ENCODE data around the gene GPX2.

The GPX2 gene

DNA sequence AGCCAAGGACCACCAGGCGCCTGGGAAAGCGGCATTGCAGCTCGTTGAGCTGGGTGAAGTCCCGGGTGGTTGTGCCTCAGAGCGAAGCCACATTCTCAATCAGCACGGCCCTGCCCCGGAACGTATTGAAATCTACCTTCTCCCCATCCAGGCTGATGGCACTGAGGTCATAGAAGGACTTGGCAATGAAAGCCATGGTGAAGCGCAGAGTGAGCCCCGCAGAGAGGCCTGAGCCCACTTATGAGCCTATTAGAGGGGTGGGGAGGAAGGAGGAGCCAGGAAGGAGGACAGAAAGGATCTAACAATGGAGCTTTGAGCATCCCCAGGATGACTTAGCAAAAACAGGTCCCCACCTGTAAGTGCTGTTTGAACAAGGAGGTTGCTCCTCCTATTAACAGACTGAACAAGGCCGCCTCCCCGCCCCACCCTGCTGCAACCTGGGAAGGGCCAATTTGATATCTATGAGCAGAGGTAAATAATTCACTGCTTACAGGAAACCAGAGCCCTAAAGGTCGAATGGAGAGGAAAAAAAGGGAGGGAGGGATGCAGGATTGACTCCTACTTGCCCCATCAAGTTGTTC, at the start of gene GPX2:
Gene GPX2 (minus strand): TSS at position 215 of the 581 bp plus-strand sequence. CDS start 19 bp downstream, at position 196.
- no peak for DNase-seq

DNA sequence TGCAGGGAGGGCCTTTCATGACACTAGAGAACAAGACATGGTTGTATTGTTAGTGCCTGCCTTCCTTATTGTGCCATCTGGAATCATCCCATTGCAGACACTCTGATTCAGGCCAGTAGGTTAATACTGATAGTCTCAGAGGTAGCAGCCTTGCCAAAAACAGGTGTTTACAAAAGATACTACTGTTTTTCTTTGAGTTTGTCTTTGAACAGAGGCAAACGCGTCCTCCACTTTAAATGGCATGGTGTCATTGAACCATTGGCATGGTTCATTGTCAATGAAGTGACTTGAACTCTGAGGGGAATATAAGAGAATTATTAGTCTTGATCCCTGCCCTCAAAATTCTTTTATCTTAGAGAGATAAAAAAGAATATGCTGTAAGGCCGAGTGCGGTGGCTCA, 48.4 kb upstream of the GPX2 start:
- no peak for DNase-seq

DNA sequence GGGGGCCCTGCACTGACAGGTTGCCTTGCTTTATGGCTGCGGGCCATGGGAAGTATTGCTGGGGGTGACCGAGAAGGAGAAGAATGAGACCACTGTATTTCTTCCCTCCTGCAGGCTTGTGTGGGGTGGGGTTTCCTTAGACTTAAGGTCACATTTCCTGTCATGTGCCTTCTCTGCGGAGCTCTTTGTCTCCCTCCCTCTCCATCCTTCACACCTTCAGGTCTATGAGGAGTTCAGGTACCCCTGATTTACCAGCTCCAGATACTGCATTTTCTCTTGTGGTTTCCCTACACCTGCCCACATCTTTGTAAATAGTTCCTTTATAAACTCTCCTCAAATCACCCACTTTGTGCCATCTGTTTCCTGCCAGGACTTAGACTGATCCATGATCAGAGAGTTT, 47.8 kb upstream of the GPX2 start:
- DNase-seq: peak; percentile 42

DNA sequence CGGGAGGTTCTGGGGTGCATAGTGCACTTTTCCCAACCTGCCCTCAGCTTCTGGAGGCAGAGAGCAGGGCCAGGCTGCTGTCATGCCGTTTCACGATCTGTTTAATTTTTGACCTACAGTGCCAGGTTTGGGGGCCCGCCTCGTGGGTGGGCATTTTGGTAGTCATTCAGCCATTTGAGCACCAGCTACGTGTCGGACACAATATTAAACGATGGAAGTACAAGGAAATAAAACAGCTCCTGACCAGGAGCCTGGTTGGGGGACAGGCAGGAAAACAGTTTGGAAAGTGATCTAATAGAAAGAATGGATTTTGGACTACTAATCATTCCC, 44.9 kb upstream of the GPX2 start:
- no peak for DNase-seq

DNA sequence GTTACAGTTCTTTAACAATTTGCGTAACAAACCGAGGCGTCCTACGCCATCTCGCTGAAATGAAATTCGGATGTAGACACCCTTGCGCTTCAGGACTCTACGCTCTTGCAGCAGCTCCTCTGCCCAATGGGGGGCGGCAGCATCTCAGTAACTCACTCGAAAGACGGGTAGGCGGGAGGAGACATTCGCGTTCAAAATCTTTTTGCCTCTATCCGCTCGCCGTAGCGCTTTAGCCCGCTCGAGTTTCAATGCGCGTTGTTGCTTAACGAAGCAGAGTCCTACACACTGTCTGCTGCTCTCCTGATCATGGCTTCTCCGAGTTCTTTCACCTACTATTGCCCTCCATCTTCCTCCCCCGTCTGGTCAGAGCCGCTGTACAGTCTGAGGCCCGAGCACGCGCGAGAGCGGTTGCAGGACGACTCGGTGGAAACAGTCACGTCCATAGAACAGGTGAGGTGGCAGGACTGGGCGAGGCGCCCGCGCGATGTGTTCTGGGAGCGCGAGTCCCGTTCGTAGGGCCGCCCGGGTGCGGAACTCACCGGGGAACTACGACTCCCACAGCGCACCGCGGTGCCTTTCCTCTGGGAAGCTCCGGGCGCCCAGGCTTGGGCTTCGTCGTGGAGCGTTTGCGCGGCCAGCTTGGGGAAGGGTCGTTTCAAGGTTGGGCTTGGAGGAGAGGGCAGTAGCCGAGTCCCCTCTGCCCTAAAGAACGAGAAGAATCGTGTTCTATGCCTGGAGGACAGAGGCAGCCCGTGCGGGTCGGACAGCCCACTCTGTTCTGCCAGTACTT, 44.3 kb upstream of the GPX2 start, which contains the start of gene FNTB:
Gene FNTB (plus strand): TSS at position 248 of the 790 bp plus-strand sequence. CDS start 59 bp downstream, at position 307.
- peak; percentile 92 for DNase-seq

DNA sequence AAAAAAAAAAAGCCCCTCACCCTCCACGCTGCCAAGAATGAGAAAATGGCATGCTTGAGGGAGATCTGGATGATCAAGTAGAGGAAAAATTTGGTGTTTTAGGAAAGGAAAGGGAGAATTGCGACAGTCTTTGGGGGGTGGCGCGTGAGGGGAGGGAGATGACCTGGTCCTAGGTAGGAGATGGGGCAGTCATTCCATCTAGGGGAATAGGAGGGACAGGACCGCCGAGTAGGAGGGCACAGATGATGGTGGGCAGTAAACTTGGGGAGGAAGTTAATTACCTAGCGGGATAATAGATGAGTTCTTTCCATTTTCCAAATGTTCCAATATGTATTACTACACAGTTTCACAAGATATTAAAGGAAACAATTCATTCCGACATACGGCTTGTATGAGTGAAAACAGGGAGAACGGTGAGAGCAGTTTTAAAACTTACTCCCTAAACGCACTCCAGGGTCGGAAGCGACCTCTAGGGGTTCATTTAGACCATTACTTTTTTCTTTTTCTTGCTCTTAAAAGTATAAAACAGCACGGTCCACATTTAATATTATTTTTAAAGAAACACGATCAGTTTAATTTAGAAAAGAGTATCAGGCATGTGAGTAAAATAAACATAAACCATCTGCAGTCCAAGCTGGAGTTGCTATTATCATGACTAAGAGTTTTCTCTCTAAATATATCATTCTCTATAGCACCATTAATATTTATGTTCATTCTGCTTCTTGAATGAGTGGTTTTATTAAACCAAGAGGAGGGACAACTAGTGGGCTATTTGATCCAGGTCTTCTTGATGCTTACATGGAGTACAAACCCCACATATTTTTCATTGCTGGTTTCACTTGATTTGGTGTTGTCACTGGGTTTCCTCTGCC, 41.1 kb upstream of the GPX2 start:
- peak; percentile 25 for DNase-seq

DNA sequence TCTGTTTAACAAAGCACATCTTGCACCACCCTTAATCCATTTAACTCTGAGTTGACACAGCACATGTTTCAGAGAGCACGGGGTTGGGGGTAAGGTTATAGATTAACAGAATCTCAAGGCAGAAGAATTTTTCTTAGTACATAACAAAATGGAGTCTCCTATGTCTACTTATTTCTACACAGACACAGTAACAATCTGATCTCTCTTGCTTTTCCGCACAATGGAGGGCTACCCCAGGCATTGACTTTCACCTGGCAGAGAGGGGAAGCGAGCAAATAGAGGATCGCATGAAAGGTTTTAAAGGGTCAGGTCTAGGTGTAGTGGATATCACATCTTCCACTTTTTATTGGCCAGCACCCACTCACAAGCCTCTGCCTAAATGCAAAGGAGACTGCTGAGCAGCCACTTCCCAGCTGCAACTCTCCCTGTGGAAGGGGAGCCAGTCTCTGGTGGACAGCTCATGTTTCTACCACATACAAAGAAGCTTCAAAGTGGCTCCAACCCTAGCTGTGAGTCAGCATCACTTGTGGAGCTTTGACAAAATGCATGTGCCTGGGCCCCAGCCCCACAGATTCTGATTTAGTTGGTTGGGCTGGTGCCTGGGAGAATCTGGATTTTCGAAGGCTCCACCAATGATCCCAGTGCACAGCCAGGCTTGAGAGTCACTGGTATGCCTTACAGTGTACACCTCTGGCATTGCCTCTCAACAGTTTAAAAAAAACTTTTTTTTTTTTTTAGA, 37.0 kb upstream of the GPX2 start:
- DNase-seq: no peak

DNA sequence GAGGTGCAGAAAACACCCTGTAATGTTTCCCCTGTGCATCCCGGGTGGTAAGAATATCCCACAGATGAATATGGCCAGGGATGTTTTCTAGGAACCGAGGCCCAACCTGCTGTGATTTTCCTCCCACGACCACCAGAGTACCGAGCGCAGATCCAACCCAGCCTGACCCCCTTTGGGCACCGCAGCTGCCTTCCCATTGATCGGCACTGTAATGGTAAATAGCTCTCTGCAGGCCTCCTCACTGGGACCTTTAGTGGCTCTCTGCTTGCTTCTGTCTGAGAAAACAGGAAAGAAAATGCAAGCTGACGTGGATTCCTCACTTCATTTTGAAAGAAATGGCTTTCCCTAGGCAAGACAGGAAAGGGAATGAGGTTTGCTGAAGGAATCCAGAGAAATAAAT, 32.0 kb upstream of the GPX2 start:
- DNase-seq: no peak

DNA sequence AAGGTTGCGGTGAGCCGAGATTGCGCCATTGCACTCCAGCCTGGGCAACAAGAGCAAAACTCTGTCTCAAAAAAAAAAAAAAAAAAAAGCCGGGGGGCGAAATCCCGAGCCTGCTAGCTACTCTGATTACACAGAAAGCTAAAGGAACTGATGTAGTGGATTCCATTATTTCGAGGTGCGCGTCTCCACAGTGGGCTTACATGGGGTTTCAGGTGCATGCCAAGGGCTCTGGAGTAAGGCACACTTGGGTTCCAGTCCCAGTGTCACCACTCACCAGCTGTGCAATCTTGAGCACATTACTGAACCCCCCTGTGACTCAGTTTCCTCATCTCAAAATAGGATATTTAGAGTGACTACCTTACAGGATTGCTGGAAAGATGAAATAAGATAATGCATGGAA, 31.3 kb upstream of the GPX2 start:
- DNase-seq: no peak

DNA sequence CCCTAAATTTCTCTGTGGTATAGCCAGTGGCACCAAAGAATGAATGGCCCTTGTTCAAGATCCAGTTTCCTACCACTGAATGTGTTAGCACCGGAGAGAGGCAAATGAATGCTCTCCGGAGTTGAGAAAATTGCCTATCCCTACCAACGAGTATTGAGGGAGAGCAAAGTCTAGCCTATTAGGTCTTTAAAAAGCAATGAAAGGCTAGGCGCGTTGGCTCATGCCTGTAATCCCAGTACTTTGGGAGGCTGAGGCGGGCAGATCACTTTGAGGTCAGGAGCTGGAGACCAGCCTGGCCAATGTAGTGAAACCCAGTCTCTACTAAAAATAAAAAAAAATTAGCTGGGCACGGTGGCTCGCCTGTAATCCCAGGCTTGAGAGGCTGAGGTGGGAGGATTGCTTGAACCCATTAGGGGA, 30.5 kb upstream of the GPX2 start:
- no peak for DNase-seq

DNA sequence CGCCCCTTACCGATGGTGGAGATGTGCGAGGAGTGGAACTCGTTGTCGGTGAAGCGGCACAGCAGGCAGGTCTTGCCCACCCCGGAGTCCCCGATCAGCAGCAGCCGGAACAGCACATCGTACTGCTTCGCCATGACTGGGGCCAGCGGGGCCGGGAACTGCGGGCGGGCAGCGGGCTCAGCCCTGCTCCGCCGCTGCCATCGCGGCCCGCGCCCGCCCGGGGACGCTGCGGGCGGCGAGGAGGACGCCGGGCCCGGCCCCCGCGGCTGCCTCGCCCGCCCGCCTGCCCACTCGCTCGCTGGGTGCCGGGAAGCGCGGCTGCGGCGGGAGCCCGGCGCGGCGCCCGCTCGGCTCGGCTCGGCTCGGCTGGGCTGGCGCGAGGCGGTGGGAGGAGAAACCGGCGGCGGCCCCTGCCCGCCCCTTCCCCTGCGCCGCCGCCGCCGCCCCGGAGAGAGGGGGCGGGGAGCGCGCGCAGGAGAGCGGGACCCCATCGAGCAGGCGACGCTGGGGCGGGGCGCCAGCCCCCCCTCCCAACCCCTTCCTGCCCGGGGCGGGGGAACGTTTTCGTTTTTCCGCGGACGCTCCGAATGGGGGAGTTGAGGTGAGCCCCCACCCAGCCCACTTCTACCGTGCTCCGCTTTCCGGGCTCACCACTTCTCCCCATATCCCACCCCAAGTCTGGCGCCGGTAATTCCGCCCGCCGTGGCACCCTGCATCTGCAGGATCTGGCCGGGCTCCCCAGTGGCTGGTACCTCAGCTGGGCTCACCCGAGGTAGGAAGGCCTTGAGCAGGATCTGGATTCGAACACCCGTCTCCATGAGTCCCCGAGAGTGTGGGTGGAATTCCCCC, 29.6 kb upstream of the GPX2 start, which contains the start of gene RAB15:
Gene RAB15 (minus strand): TSS at position 394 of the 849 bp plus-strand sequence. CDS start 260 bp downstream, at position 134.
- DNase-seq: peak; percentile 59

DNA sequence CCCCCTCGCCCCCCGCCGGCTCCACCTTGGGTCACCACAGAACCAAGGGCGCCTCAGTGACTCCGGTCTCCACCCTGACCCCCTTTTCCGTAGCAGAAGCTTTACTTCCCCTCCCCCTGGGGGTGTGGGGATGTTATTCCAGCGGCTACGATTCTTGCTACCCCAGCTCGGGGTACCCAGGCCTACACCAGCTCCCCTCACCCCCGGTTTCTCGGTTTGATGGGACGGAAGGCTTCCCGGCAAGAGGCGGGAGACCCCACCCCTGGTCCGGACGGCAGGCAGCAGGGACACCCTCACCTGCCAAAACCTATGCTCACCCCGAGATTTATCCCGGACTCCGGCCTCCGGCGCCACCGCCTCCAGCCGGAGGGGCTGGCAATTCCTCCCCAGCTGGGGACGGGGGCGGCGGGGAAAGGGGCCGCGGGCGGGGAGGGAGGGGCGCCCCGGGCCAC, 29.0 kb upstream of the GPX2 start:
- DNase-seq: no peak

DNA sequence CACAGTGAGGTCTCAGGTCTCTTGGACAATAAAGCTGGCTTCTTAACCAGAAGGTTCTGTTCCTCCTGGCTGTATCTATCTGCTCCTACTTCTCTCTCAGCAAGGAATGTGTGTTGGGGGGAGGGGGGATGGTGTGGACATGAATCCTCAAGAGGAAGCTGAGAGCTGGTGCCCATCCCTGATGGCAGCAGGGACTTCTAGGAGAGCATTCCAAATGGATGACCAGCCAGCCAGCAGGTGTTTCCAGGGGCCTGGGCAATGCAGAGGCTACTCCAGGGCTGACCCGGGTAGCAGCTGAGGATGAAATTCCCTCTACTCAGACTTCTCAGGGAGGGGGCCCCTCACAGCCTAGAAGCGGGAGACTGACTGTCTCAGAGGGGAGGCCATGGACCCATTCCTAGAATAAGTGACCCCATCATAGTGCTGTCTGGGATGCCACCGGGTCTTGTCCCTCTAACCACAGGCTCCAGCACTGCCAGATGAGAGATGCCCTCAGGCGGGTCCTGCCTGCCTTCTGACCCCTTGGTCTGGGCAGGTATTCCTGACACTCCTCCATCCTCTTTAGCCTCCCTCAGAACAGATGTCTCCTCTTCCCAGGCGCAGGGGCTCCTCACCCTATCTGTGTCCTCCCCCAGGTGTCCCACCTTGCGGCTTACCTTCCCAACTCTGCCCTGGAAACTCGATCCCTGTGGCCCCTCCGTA, 28.4 kb upstream of the GPX2 start:
- DNase-seq: no peak

DNA sequence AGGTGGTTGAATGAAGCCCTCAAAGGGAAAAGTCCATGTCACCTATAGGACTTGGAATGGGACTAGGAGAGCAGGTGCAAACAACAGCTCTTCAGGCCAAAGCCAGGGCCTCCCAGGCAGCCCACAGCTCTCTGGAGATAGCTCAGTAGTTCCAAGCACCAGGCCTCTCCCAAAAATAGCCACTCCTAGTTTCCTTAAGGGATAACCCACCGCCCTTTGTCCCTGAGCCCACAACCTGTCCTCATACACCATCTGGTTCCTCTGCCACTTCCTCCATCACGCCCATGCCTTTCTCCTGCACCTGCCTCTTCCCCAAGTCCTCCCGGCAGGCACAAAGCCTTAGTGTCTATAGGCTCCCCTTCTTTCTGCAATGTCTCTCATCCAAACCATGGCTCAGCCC, 27.5 kb upstream of the GPX2 start:
- peak; percentile 18 for DNase-seq

DNA sequence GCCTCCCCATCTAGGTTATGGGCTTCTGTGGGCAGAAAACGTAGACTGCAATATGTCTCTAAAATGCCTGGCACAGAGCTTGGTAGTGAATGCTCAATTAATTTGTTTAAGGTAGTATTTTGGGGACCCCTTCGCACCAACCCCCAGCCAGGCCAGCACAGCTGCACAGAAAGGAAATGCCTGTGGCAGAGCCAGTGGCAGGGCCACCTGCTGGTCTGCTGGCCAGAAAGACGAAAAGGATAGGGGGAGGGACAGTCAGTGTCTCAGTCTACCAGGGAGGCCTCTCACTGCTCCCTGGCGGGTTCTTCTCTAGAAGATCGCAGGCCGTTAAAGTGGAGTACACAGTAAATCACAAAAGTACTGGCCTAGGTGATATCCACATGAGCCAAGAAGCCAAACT, 26.1 kb upstream of the GPX2 start:
- DNase-seq: no peak

DNA sequence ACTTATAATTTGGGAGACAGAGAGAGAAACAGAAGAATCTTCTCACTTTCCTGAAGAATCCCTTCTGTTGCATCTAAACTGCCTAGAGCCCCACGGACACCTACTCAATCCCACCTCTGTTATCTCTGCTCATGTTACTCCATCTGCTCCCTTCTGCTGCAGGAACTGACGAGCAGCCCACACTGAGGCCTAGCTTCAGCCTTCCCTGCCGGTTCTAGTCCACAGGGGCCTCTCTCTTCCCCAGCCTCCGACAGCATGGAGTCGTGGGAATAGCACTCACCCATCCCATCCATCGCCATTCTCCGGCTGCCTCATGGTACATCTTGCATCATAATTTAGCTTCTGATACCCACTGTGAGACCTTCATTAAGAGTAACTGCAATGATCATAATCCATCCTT, 25.6 kb upstream of the GPX2 start:
- DNase-seq: no peak

DNA sequence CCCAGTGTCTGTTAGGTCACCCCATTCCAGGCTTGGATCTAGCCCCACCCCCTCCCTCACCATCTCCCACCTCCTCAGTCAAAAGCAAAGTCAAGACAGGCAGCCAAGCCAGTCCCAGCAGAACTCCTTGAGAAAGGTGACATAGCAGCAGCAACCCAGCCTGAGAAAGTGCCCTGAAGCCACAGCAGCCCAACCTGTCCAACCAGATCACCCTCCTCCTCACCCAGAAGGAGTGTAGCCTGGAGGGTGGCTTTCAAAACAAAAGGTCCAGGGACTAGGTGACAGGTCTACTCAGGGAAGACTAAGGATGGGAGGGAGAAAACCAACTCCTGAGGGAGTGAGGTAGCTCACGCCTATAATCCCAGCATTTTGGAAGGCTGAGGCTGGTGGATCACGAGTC, 24.4 kb upstream of the GPX2 start:
- no peak for DNase-seq

DNA sequence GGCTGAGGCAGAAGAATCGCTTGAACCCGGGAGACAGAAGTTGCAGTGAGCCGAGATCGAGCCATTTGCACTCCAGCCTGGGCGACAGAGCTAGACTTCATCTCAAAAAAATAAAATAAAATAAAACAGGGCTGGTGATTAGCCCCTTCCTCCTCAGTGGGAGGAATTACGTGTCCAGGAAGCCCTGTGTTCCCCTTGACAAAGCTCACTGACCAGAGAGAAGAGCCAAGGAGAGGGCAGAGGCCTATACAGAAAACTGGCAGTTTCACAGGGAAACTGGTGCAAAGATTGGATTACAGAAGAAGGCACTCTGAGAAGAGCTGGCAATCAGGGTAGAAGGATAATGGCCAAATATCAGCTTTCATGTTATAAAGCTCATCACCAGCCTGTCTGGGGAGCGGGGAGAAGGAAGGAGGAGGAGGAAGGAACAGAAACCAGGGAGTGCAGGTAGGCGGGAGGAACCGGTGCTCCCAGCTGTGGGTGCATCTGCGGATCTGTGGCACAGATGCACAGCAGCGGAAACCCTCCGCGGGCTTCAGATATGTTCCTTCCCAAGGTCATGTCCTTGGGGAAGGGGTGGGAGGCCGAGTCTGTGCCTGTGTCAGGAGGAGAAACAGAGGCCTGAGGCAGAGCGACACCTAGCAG, 22.9 kb upstream of the GPX2 start:
- no peak for DNase-seq

DNA sequence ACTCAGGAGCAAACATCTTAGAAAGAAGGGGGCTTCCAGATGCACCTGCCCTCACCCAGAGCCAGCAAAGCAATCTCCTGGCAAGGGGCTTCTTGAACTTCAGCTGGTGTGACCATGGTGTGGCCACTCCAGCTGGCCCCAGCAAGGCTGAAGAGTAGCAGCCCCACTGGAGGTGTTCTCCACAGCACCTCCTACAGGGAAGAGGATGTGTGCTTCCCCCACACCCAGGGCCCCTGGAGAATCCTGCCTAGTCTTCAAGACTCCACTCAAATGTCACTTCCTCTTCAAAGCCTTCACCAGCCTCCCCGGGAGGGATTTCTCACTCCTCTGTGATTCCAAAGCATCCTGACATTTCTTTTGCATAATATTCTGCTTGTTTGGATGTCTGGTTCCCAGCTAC, 21.1 kb upstream of the GPX2 start:
- DNase-seq: no peak

DNA sequence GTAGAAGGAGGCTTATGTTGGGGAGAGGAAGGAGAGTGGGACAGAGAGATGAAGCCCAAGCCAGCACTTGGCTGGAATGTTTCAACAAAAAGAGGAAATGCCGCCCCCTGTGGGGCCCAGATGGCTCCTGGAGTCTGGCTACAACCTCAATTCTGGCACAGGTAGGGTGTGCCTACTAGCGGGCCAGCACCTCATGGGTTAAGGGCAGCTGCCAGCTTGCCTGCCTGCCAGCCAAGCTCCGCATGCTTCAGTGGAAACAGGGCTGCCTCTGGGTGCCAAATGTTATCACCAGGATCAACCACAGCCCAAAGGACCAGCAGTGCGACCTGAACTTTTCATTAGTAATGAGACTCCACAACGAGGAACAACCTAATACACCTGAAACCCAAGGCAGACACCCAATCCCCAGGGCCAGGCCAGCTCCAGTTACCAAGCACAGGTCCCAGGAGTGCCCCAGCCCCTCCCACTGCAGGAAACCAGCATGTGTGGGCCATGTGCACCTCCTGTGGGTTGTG, 18.3 kb upstream of the GPX2 start:
- no peak for DNase-seq

All from GDM1 (cell line).